H1 (cell line): Measurements from ENCODE around the gene LRIG2. TPM values are rescaled to one million over a fixed set of nuclear protein-coding genes. Genes with fewer than 3 reads are reported as not detected.
"Not testable (repeated sequence)": the region's sequence is repeated elsewhere in the genome, so short reads cannot be mapped to it uniquely, and the experiment has no call there.

ENCODE experiments used
- CTCF ChIA-PET: fragments of 300-600 bp; sonication (Branson Sonifier 250); formaldehyde crosslinking; loops from one replicate; lab custom pipeline; 2021; ENCODE audit not compliant: partially characterized antibody; lab: Charles Lee
- POLR2A ChIA-PET: fragments of 300-600 bp; sonication (Branson Sonifier 250); formaldehyde crosslinking; loops from one replicate; lab custom pipeline; 2021; ENCODE audit warnings: inconsistent platforms; ENCODE audit not compliant: partially characterized antibody; lab: Charles Lee
- DNase-seq, 2 experiments: peaks; one replicate each; pipeline versions ENCODE4 v3.0.0 to v3.0.0-alpha.2; 2010 to 2022; ENCODE audit warnings: low spot score in 2 of 2, low read depth in 1 of 2, mixed read lengths in 1 of 2
- FAIRE-seq: peaks from 2 replicates; lab custom pipeline; 2011; peaks lifted over from hg19 to GRCh38; lab: Jason Lieb, UNC
- H2AFZ ChIP-seq: 2 replicates; pipeline ENCODE4 v1.8.1; 2012; ENCODE audit warnings: low read length, inconsistent platforms
- H2AK5ac ChIP-seq: 2 replicates; pipeline ENCODE4 v1.6.1; 2013; ENCODE audit warnings: low read depth, low read length
- H2BK120ac ChIP-seq: replicated peaks from 2 replicates; pipeline ENCODE3; 2013; ENCODE audit warnings: low read depth, low read length, inconsistent platforms
- H2BK12ac ChIP-seq: 2 replicates; pipeline ENCODE4 v1.6.1; 2013; ENCODE audit warnings: low read depth, low read length
- H2BK15ac ChIP-seq: 2 replicates; pipeline ENCODE4 v1.6.1; 2013; ENCODE audit warnings: low read length
- H2BK20ac ChIP-seq: 2 replicates; pipeline ENCODE4 v1.6.1; 2013; ENCODE audit warnings: low read length
- H2BK5ac ChIP-seq: 2 replicates; pipeline ENCODE4 v1.6.1; 2013; ENCODE audit warnings: low read depth, low read length
- H3K14ac ChIP-seq: 2 replicates; pipeline ENCODE4 v1.6.1; 2013; ENCODE audit warnings: inconsistent platforms; ENCODE audit not compliant: insufficient read length
- H3K18ac ChIP-seq: 2 replicates; pipeline ENCODE4 v1.6.1; 2013; ENCODE audit warnings: low read length; ENCODE audit errors: extremely low read depth
- H3K23ac ChIP-seq: 2 replicates; pipeline ENCODE4 v1.6.1; 2013; ENCODE audit warnings: inconsistent platforms; ENCODE audit not compliant: insufficient read length
- H3K23me2 ChIP-seq: 2 replicates; pipeline ENCODE4 v1.6.1; 2013; ENCODE audit warnings: low read depth, low read length
- H3K27ac ChIP-seq: 2 replicates; pipeline ENCODE4 v1.6.1; 2011; ENCODE audit warnings: low read depth, low read length, inconsistent platforms
- H3K27me3 ChIP-seq, 4 experiments: replicated peaks in 1 of 4; 1 replicate in 1 of 4; 2 replicates in 3 of 4; pipeline versions ENCODE4 v1.6.1 to v1.8.1; 2011 to 2013; ENCODE audit warnings: low read length in 3 of 4, mild to moderate bottlenecking in 3 of 4, inconsistent platforms in 2 of 4, mixed read lengths in 2 of 4, moderate library complexity in 1 of 4; ENCODE audit not compliant: control insufficient read depth in 3 of 4, insufficient read depth in 3 of 4; ENCODE audit errors: extremely low read depth in 1 of 4
- H3K36me3 ChIP-seq, 4 experiments: 2 replicates each; pipeline versions ENCODE4 v1.6.1 to v1.8.1; 2011 to 2013; ENCODE audit warnings: mild to moderate bottlenecking in 4 of 4, low read length in 3 of 4, moderate library complexity in 2 of 4, control low read depth in 1 of 4, inconsistent platforms in 1 of 4; ENCODE audit not compliant: insufficient read depth in 4 of 4, control insufficient read depth in 2 of 4
- H3K4ac ChIP-seq: replicated peaks from 2 replicates; pipeline ENCODE3; 2013; ENCODE audit warnings: low read length, low read depth, mixed read lengths, inconsistent platforms; ENCODE audit not compliant: insufficient read length
- H3K4me1 ChIP-seq, 4 experiments: replicated peaks in 1 of 4; 1 replicate in 1 of 4; 2 replicates in 3 of 4; pipeline versions ENCODE4 v1.6.1 to v1.8.1; 2011 to 2013; ENCODE audit warnings: low read length in 3 of 4, inconsistent platforms in 2 of 4, mixed read lengths in 1 of 4; ENCODE audit not compliant: insufficient read depth in 4 of 4, control insufficient read depth in 3 of 4
- H3K4me2 ChIP-seq, 2 experiments: 2 replicates each; pipeline versions ENCODE4 v1.6.1 to v1.8.1; 2011 to 2013; ENCODE audit warnings: low read depth in 2 of 2, low read length in 2 of 2, control low read depth in 1 of 2, inconsistent platforms in 1 of 2, mild to moderate bottlenecking in 1 of 2; ENCODE audit not compliant: insufficient read depth in 1 of 2
- H3K4me3 ChIP-seq, 4 experiments: fragments of 200-600, 300-600 bp in 1 of 4; sonication (generic), shearing (Covaris generic), sonication (Bioruptor Twin) in 1 of 4; 2 replicates each; pipeline versions ENCODE4 v1.5.1 to v1.8.1; 2011 to 2016; ENCODE audit warnings: low read length in 4 of 4, low read depth in 3 of 4, control low read depth in 2 of 4, inconsistent platforms in 2 of 4, mild to moderate bottlenecking in 2 of 4, mixed read lengths in 1 of 4, moderate library complexity in 1 of 4; ENCODE audit not compliant: insufficient read depth in 2 of 4; ENCODE audit errors: extremely low read depth in 1 of 4
- H3K56ac ChIP-seq: replicated peaks from 2 replicates; pipeline ENCODE3; 2013; ENCODE audit warnings: low read depth, mild to moderate bottlenecking, mixed read lengths, low read length, inconsistent platforms; ENCODE audit not compliant: insufficient read length
- H3K79me1 ChIP-seq: 2 replicates; pipeline ENCODE4 v1.6.1; 2013; ENCODE audit warnings: low read depth, low read length, control low read depth
- H3K79me2 ChIP-seq, 2 experiments: 2 replicates each; pipeline versions ENCODE4 v1.6.1 to v1.8.1; 2012 to 2013; ENCODE audit warnings: low read length in 2 of 2, mild to moderate bottlenecking in 2 of 2, inconsistent platforms in 1 of 2; ENCODE audit not compliant: insufficient read depth in 2 of 2, control insufficient read depth in 1 of 2
- H3K9ac ChIP-seq, 4 experiments: replicated peaks in 1 of 4; 1 replicate in 1 of 4; 2 replicates in 3 of 4; pipeline versions ENCODE4 v1.6.1 to v1.8.1; 2011 to 2013; ENCODE audit warnings: low read depth in 3 of 4, low read length in 3 of 4, control low read depth in 2 of 4, mild to moderate bottlenecking in 2 of 4, moderate library complexity in 2 of 4, inconsistent platforms in 1 of 4; ENCODE audit errors: extremely low read depth in 1 of 4
- H3K9me3 ChIP-seq, 2 experiments: 2 replicates each; pipeline versions ENCODE4 v1.6.1 to v1.8.1; 2012 to 2013; ENCODE audit warnings: mild to moderate bottlenecking in 2 of 2, moderate library complexity in 2 of 2, control low read depth in 1 of 2, inconsistent platforms in 1 of 2, low read depth in 1 of 2, low read length in 1 of 2, mixed read lengths in 1 of 2; ENCODE audit not compliant: insufficient read depth in 2 of 2
- H4K20me1 ChIP-seq, 2 experiments: replicated peaks in 1 of 2; 2 replicates each; pipeline versions ENCODE3 to v1.8.1; 2011 to 2013; ENCODE audit warnings: inconsistent platforms in 2 of 2, low read length in 2 of 2, mild to moderate bottlenecking in 1 of 2; ENCODE audit not compliant: insufficient read depth in 2 of 2, control insufficient read depth in 1 of 2
- H4K5ac ChIP-seq: 2 replicates; pipeline ENCODE4 v1.6.1; 2013; ENCODE audit warnings: low read length, low read depth, mixed read lengths, inconsistent platforms; ENCODE audit not compliant: insufficient read length
- H4K8ac ChIP-seq: 2 replicates; pipeline ENCODE4 v1.8.0; 2013; ENCODE audit warnings: mild to moderate bottlenecking, moderate library complexity, low read length, inconsistent platforms; ENCODE audit not compliant: insufficient read depth; ENCODE audit errors: extremely low read depth
- H4K91ac ChIP-seq: replicated peaks from 2 replicates; pipeline ENCODE3; 2013; ENCODE audit warnings: low read length, mixed read lengths, inconsistent platforms; ENCODE audit not compliant: insufficient read length
- CTBP2 ChIP-seq: IDR thresholded peaks from 2 replicates; pipeline ENCODE4 v1.7.0; 2011; ENCODE audit warnings: borderline replicate concordance, mild to moderate bottlenecking, moderate library complexity, mixed read lengths, low read length; ENCODE audit not compliant: insufficient read depth, insufficient read length
- EGR1 ChIP-seq: IDR thresholded peaks from 2 replicates; pipeline ENCODE4 v1.6.1; 2011; ENCODE audit warnings: low read depth, low read length, borderline replicate concordance
- FOSL1 ChIP-seq: IDR thresholded peaks from 2 replicates; pipeline ENCODE4 v1.6.1; 2011; ENCODE audit warnings: mild to moderate bottlenecking, low read depth, low read length, moderate library complexity; ENCODE audit not compliant: insufficient read depth
- NANOG ChIP-seq: IDR thresholded peaks from 2 replicates; pipeline ENCODE4 v1.6.1; 2011; ENCODE audit warnings: low read length, low read depth, mild to moderate bottlenecking, inconsistent platforms; ENCODE audit not compliant: insufficient read depth, poor library complexity, severe bottlenecking
- POU5F1 ChIP-seq: IDR thresholded peaks from 2 replicates; pipeline ENCODE4 v1.6.1; 2011; ENCODE audit warnings: low read depth, mild to moderate bottlenecking, low read length, moderate library complexity
- WGBS, 2 experiments: shearing (Covaris generic) in 1 of 2; methylation state at CpG; one replicate each; pipeline versions ENCODE4 v1.1.6 to v1.1.7; 2013 to 2015; ENCODE audit warnings: low lambda C conversion rate in 2 of 2, mixed read lengths in 2 of 2, inconsistent platforms in 1 of 2, low coverage in 1 of 2, missing lambda C conversion rate in 1 of 2; ENCODE audit not compliant: insufficient replicate concordance in 2 of 2, insufficient coverage in 1 of 2, insufficient read length in 1 of 2; ENCODE audit errors: extremely low coverage in 1 of 2, missing lambda C conversion rate in 1 of 2; 5-methylcytosine and 5-hydroxymethylcytosine counted together
- polyA plus RNA-seq, 7 experiments: library from polyadenylated mRNA; depleted of rRNA in 3 of 7; stranded (reverse) in 5 of 7; unstranded in 2 of 7; fragments of >200 nt in 5 of 7; fragments of 200-250 nt in 2 of 7; gene quantifications; 1 replicate in 5 of 7; 2 replicates in 1 of 7; 4 replicates in 1 of 7; pipeline versions ENCODE4 v1.2.1 to v1.2.3, GENCODE V29; 2011 to 2013; ENCODE audit warnings: missing spikeins in 2 of 7, mixed read lengths in 2 of 7
- total RNA-seq: library from RNA; stranded (reverse); fragmentation: NEBNext Ultra II Directional; extraction: Animal tissue kit (Norgen Biotek cat#: 25700); gene quantifications from 2 replicates; pipeline ENCODE4 v1.2.1, GENCODE V29; 2021
- TF ChIP-seq, protein P1 (sequence below): IDR thresholded peaks from 2 replicates; pipeline ENCODE4 v1.6.1; 2011; ENCODE audit warnings: low read length, improper control_type of control experiment

The LRIG2 gene
- total and polyA plus RNA-seq, 2 of the 8 experiments (the other 6 are each of a cell fraction or from before 2014, with no cell fraction given) = 16.2 to 20.9 TPM

DNA sequence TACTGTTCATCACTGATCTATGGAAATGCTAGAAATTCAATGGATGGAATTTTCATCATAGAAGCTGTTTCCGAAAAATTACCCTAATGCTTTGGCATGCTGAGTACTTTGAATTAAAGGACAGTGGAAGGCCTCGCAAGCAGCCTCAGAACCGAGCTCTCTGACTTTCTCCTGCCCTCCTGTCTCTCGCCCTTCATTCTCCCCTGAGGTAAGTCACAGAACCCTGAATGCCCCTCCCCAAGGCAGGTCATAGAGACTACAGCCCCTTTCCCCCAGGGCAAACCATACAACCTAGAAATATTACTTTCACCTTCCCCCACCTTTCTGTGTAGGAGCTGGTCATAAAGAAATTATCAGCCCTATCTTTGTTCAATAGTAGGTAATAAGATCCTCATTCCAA lies 74.8 kb downstream of the LRIG2 start (continued):
- TF ChIP-seq, protein P1, sequence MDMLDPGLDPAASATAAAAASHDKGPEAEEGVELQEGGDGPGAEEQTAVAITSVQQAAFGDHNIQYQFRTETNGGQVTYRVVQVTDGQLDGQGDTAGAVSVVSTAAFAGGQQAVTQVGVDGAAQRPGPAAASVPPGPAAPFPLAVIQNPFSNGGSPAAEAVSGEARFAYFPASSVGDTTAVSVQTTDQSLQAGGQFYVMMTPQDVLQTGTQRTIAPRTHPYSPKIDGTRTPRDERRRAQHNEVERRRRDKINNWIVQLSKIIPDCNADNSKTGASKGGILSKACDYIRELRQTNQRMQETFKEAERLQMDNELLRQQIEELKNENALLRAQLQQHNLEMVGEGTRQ = no peak
- no peak for TF ChIP-seq CTBP2
- TF ChIP-seq POU5F1 = no peak
- TF ChIP-seq NANOG = no peak
- no peak for TF ChIP-seq EGR1
- no peak for TF ChIP-seq FOSL1

DNA sequence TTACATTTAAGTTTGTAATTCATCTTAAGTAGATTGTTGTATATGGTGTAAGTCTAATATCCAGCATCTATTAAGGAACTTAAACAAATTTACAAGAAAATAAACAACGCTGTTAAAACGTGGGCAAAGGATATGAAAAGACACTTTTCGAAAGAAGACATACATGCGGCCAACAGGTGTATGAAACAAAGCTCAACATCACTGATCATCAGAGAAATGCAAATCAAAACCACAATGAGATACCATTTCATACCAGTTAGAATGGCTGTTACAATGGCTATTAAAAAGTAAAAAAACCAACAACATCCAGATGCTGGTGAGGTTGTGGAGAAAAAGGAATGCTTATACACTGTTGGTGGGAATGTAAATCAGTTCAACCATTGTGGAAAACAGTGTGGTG lies 77.5 kb downstream of the LRIG2 start:
- H3K56ac ChIP-seq, H3K79me1 ChIP-seq, CTCF ChIA-PET, H2AK5ac ChIP-seq, H3K4ac ChIP-seq, POLR2A ChIA-PET, H4K20me1 ChIP-seq, H4K91ac ChIP-seq, H3K9me3 ChIP-seq, H2BK20ac ChIP-seq, H3K9ac ChIP-seq, H3K4me1 ChIP-seq, H2AFZ ChIP-seq, H2BK15ac ChIP-seq, H3K27ac ChIP-seq, H3K4me3 ChIP-seq, H3K14ac ChIP-seq, DNase-seq, H3K27me3 ChIP-seq, H3K36me3 ChIP-seq, H3K23me2 ChIP-seq, H3K18ac ChIP-seq, H4K8ac ChIP-seq, H4K5ac ChIP-seq, H2BK120ac ChIP-seq, FAIRE-seq, H2BK5ac ChIP-seq, H2BK12ac ChIP-seq, H3K79me2 ChIP-seq, H3K4me2 ChIP-seq, H3K23ac ChIP-seq: not testable (repeated sequence)
- 87% methylated on average over 4 of the region's 4 CpGs; no CpG with 5 or more reads in 1 of the 2 experiments for WGBS, 2 experiments
